Effector memory CD4-positive, alpha-beta T cell (primary cell): ENCODE results near the gene MBTPS2.
"Not testable (repeated sequence)": the region's sequence is repeated elsewhere in the genome, so short reads cannot be mapped to it uniquely, and the experiment has no call there.

Experiments
- DNase-seq, 3 donors: peaks; one replicate each; pipeline ENCODE4 v3.0.0-alpha.2; 2020
- H3K27ac ChIP-seq: 2 replicates; pipeline ENCODE4 v1.7.0; 2013; ENCODE audit warnings: mild to moderate bottlenecking, low read length, moderate library complexity; ENCODE audit not compliant: insufficient read depth, poor library complexity, severe bottlenecking
- H3K27me3 ChIP-seq: replicated peaks from 2 replicates; pipeline ENCODE4 v1.7.0; 2013; ENCODE audit warnings: mild to moderate bottlenecking, low read length; ENCODE audit not compliant: insufficient read depth, control insufficient read depth, poor library complexity, severe bottlenecking
- H3K36me3 ChIP-seq: 2 replicates; pipeline ENCODE4 v1.7.0; 2013; ENCODE audit warnings: mild to moderate bottlenecking, low read length, moderate library complexity; ENCODE audit not compliant: control insufficient read depth, insufficient read depth
- H3K4me1 ChIP-seq: 2 replicates; pipeline ENCODE4 v1.7.0; 2013; ENCODE audit warnings: low read length, mild to moderate bottlenecking; ENCODE audit not compliant: control insufficient read depth, insufficient read depth, poor library complexity, severe bottlenecking
- H3K4me3 ChIP-seq: 2 replicates; pipeline ENCODE4 v1.7.0; 2013; ENCODE audit warnings: low read length, low read depth, mild to moderate bottlenecking; ENCODE audit not compliant: insufficient read depth, poor library complexity, severe bottlenecking
- H3K9me3 ChIP-seq: 2 replicates; pipeline ENCODE4 v1.7.0; 2013; ENCODE audit warnings: mild to moderate bottlenecking, low read length, moderate library complexity; ENCODE audit not compliant: control insufficient read depth

MBTPS2 gene

DNA sequence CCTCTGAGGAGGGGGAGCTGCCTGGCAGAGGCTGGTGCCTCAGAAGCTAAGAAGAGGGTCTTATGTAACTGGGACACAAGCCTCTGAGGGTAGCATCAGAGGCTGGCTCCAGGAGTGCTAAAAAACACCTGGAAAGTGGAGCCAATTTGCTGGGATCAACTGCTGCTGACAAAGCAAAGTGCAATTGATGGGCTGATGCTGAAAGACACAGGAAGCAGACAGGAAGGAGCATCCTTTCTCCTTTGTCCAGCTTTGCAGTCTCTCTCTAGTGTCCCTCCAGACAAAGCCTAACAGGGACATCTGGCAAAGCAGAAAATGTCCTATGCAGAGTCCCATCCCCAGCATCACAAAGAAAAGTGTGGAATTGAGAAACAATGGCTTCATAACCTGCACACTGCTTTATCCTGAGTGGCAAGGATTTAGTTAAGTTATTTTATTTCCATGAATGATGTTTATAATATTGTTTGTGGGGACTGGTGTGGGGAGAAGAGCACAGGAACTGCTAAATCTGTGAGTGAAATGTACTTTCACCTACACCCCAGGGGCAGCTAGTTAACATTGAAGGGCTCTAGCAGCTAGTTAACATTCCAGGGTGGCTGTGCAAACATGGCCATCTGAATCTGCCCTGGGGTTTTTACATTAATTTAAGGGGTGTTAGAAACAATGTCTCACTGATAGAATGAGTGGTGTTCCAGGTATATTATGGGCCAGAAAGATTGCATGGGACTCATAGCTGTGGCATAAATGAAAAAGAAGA, 25.6 kb upstream of the MBTPS2 start:
- H3K4me1 ChIP-seq: no peaks in the 10 kb centered on the region
- no peaks in the 10 kb centered on the region for H3K9me3 ChIP-seq
- H3K36me3 ChIP-seq: no peaks in the 10 kb centered on the region
- no peaks in the 10 kb centered on the region for H3K27me3 ChIP-seq
- no peak for DNase-seq
- H3K4me3 ChIP-seq: no peak overlapping the region
- no peak overlapping the region for H3K27ac ChIP-seq

DNA sequence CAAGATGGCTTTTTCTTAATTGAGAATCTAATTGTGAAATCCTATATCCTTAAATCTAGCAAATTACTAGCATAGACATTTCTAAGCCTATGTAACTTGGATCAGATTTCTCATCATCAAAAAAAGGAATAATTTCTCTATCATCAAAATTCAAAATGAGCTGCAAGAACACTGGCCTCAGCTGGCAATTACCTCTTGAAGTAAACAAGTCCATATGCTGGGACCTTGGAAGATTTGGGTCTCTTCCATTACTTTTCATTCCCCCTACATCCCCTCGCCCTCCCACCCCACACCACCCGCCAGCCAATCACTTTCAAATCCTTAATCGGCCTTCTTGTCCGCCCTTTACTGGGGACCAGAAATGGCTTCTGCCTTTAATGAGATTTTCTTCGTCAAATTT, 23.3 kb upstream of the MBTPS2 start:
- DNase-seq: no peak
- Histone ChIP-seq H3K9me3 (no peaks in the 10 kb centered on the region), H3K4me1 (no peaks in the 10 kb centered on the region), H3K36me3 (no peaks in the 10 kb centered on the region), H3K4me3 (no peak overlapping the region), H3K27me3 (no peaks in the 10 kb centered on the region), H3K27ac (no peak overlapping the region)

DNA sequence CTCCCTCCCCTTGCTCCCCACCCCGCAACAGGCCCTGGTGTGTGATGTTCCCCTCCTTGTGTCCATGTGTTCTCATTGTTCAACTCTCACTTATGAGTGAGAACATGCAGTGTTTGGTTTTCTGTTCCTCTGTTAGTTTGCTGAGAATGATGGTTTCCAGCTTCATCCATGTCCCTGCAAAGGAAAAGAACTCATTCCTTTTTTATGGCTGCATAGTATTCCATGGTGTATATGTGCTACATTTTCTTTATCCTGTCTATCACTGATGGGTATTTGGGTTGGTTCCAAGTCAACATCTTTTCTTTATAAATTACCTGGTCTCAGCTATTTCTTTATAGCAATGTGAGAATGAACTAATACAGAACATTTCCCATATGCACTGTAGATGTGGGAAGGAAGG, 19.2 kb upstream of the MBTPS2 start:
- H3K4me1 ChIP-seq, H3K36me3 ChIP-seq, H3K4me3 ChIP-seq, H3K27ac ChIP-seq, H3K27me3 ChIP-seq, H3K9me3 ChIP-seq, DNase-seq: not testable (repeated sequence)

DNA sequence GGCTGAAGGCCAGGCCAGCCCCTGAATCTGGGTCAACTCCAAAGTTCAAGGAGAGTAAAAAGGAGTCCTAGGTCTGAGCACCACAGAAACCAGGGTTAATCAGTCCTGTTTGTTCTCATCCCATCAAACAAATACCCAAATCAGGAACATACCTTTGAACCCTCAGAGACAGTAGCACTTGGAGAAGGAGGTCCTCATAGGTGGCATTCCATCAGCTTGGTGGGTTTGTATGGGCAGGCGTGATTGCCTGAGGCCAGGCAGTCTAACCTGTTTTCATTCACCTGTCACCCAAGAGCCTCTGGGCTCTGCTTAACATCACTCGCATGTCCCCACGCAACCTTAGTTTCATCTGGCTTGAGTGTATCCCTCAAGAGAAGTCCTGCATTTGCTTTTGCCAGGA, 17.5 kb upstream of the MBTPS2 start:
- Histone ChIP-seq H3K4me1 (no peaks in the 10 kb centered on the region), H3K9me3 (no peaks in the 10 kb centered on the region), H3K27ac (no peak overlapping the region), H3K27me3 (no peaks in the 10 kb centered on the region), H3K36me3 (no peaks in the 10 kb centered on the region), H3K4me3 (no peak overlapping the region)
- no peak for DNase-seq

DNA sequence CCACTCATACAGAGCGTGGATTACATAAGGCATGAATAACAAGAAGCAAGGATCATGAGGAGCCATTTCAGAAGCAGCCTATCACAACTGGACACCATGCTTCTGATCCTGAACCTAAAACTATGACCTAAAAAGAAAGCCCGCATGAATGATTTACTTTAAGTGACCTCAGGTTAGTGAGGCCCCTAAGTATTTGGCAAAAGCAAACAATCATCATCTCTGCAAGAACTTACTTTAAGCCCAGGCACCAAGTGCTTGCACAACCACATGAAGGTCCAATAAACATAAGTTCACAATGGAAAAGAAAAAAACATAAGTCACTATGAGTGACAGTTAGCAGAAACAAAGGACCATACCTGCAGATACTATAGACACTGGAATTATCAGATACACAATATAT, 7.9 kb upstream of the MBTPS2 start:
- H3K36me3 ChIP-seq: no peaks in the 10 kb centered on the region
- no peaks in the 10 kb centered on the region for H3K9me3 ChIP-seq
- H3K4me1 ChIP-seq: no peaks in the 10 kb centered on the region
- H3K4me3 ChIP-seq: no peak overlapping the region
- H3K27me3 ChIP-seq: no peaks in the 10 kb centered on the region
- no peak for DNase-seq
- no peak overlapping the region for H3K27ac ChIP-seq

DNA sequence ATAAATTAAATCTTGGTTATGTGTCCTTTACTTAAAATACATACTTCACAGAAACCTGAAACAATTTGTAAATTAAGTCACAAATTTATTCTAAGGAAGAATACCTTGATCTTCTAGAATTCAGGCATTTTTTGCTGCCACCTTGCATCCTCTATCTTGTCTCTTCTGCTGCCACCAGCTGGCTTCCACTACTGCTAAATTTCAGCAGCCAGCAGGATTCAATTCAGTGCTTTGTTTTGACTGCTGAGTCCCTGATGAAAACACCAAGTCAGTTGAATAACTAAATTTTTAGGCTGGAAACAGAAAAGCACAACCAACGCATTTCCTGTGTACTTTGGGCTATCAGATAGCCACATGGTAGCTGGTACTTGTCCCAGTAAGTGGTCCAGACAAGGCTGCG, 2.4 kb upstream of the MBTPS2 start:
- Histone ChIP-seq H3K9me3 (no peaks in the 10 kb centered on the region), H3K36me3 (no peaks in the 10 kb centered on the region), H3K27me3 (no peaks in the 10 kb centered on the region), H3K4me1 (no peaks in the 10 kb centered on the region), H3K4me3 (no peak overlapping the region), H3K27ac (no peak overlapping the region)
- DNase-seq: no peak

DNA sequence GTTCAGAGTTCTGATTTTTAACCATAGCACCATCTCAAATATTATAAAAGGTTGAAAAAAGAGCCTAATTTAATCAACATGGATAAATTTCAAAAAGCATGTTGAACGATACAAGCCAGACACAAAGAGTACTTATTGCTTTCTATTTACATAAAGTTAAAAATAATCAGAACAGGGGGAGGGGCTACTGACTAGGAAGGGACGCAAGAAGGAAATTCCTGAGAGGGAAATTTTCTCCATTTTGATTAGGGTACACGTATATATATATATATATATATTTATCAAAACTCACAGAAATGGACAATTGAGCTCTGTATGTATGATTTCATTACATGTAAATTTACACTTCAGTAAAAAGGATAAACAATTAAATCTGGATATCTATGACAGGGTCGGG, 482 bp upstream of the MBTPS2 start:
- H3K4me3 ChIP-seq: peak overlapping the region; percentile 70
- H3K4me1 ChIP-seq: no peaks in the 10 kb centered on the region
- no peaks in the 10 kb centered on the region for H3K9me3 ChIP-seq
- DNase-seq: no peak
- H3K27ac ChIP-seq: peak overlapping the region; percentile 49
- H3K27me3 ChIP-seq: no peaks in the 10 kb centered on the region
- H3K36me3 ChIP-seq: no peaks in the 10 kb centered on the region

DNA sequence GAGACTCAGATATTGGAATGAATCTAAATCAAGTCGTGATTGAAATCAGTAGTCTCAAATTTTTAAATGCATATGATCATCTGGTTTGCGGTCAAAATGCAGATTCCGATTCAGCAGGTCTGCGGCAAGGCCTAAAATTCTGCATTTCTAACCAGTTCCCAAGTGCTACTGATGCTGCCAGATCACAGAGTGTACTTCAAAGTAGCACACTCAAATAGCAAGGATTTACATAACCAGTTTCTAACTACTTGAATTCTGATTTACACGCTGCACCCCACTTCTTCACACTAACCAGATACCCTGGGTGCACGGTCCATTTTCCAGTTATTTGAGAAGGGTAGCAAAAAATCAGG, 752 bp downstream of the MBTPS2 start:
- H3K4me1 ChIP-seq: no peaks in the 10 kb centered on the region
- H3K27me3 ChIP-seq: no peaks in the 10 kb centered on the region
- no peak for DNase-seq
- no peaks in the 10 kb centered on the region for H3K36me3 ChIP-seq
- H3K9me3 ChIP-seq: no peaks in the 10 kb centered on the region
- peak overlapping the region; percentile 70 for H3K4me3 ChIP-seq
- H3K27ac ChIP-seq: no peak overlapping the region

DNA sequence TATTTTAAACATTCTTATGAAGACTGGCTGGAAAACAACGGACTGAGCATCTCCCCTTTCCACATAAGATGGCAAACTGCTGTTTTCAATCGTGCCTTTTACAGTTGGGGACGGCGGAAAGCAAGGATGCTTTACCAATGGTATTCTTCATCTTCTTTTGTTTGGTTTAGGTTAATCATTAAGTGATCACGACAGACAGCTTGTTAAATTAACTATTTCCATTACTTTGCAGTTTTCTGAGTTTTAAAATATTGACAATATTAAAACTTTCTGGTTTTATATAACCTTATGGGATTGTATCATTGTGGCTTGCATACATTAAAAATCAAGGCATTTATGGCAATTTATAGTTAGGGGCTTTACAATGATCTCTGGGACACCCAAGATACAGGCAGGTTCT, 3.8 kb downstream of the MBTPS2 start:
- no peaks in the 10 kb centered on the region for H3K27me3 ChIP-seq
- H3K36me3 ChIP-seq: no peaks in the 10 kb centered on the region
- no peaks in the 10 kb centered on the region for H3K4me1 ChIP-seq
- H3K27ac ChIP-seq: no peak overlapping the region
- DNase-seq: no peak
- no peak overlapping the region for H3K4me3 ChIP-seq
- H3K9me3 ChIP-seq: no peaks in the 10 kb centered on the region

DNA sequence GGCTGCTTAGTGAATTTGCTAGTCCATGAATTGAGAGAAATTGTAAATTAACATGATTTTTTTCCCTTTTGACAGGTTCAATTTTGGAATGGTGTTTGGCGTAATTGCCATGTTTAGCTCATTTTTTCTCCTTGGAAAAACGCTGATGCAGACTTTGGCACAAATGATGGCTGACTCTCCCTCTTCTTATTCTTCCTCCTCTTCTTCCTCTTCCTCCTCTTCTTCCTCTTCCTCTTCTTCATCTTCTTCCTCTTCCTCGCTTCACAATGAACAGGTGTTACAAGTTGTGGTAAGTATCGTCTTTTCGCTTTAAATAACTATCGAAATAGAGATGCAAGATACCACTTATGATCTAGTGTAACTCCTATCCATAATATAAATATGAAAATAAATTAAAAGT, 5.7 kb downstream of the MBTPS2 start:
- Histone ChIP-seq H3K4me1 (no peaks in the 10 kb centered on the region), H3K4me3 (no peak overlapping the region), H3K27me3 (no peaks in the 10 kb centered on the region), H3K36me3 (no peaks in the 10 kb centered on the region), H3K9me3 (no peaks in the 10 kb centered on the region), H3K27ac (no peak overlapping the region)
- no peak for DNase-seq
